IMR-90 (cell line): ENCODE data around the gene ATG10. TPM values are rescaled to one million over a fixed set of nuclear protein-coding genes. Genes with fewer than 3 reads are reported as not detected.

Experiments
- ATAC-seq: fragments of 200-7000 bp; cut with Tn5 transposase; 2 replicates; pipeline ENCODE4 v1.9.1; 2020; ENCODE audit warnings: low read depth, mild to moderate bottlenecking, moderate library complexity
- BruUV-seq: library from RNA; stranded (reverse); fragments of 400-500 nt; replicated peaks from 2 replicates; lab custom pipeline; 2021; lab: Mats Ljungman, UMichigan
- CTCF ChIA-PET: fragments of 300-600 bp; formaldehyde crosslinking; extraction: SDS; loops from one replicate; lab custom pipeline; 2021; ENCODE audit warnings: antibody characterized with exemption; lab: Yijun Ruan, JAX
- POLR2A ChIA-PET: fragments of 300-600 bp; sonication (Branson Sonifier 250); formaldehyde crosslinking; loops from one replicate; lab custom pipeline; 2022; ENCODE audit warnings: antibody characterized with exemption; ENCODE audit not compliant: unreplicated experiment; lab: Charles Lee
- DNase-seq: peaks from one replicate; pipeline ENCODE4 v3.0.0; 2013
- H2AFZ ChIP-seq: replicated peaks from 2 replicates; pipeline ENCODE3; 2013; ENCODE audit warnings: low read length, mild to moderate bottlenecking; ENCODE audit not compliant: poor library complexity
- H2AK5ac ChIP-seq: 2 replicates; pipeline ENCODE4 v1.6.1; 2013; ENCODE audit warnings: low read depth, low read length, inconsistent platforms
- H2AK9ac ChIP-seq: replicated peaks from 2 replicates; pipeline ENCODE3; 2013; ENCODE audit warnings: mild to moderate bottlenecking, low read depth, low read length, moderate library complexity; ENCODE audit not compliant: poor library complexity
- H2BK120ac ChIP-seq: 2 replicates; pipeline ENCODE4 v1.6.1; 2013; ENCODE audit warnings: low read depth, low read length, inconsistent platforms
- H2BK15ac ChIP-seq: 3 replicates; pipeline ENCODE4 v1.6.1; 2013; ENCODE audit warnings: low read depth, low read length, inconsistent platforms
- H2BK20ac ChIP-seq: 2 replicates; pipeline ENCODE4 v1.6.1; 2013; ENCODE audit warnings: low read depth, mild to moderate bottlenecking, inconsistent platforms, low read length, moderate library complexity
- H2BK5ac ChIP-seq: 2 replicates; pipeline ENCODE4 v1.6.1; 2013; ENCODE audit warnings: mild to moderate bottlenecking, low read depth, low read length, inconsistent platforms; ENCODE audit not compliant: poor library complexity, severe bottlenecking
- H3K14ac ChIP-seq: replicated peaks from 2 replicates; pipeline ENCODE4 v1.6.1; 2013; ENCODE audit warnings: low read depth, low read length, inconsistent platforms
- H3K18ac ChIP-seq: 2 replicates; pipeline ENCODE4 v1.6.1; 2013; ENCODE audit warnings: low read depth, low read length, control low read depth
- H3K23ac ChIP-seq: 2 replicates; pipeline ENCODE4 v1.6.1; 2013; ENCODE audit warnings: low read depth, low read length, inconsistent platforms
- H3K27ac ChIP-seq: 2 replicates; pipeline ENCODE4 v1.5.1; 2013; ENCODE audit warnings: mild to moderate bottlenecking, control low read depth, low read length; ENCODE audit not compliant: insufficient read depth
- H3K27me3 ChIP-seq: 2 replicates; pipeline ENCODE4 v1.6.1; 2013; ENCODE audit warnings: low read length; ENCODE audit not compliant: control insufficient read depth, insufficient read depth
- H3K36me3 ChIP-seq: 2 replicates; pipeline ENCODE4 v1.6.1; 2013; ENCODE audit warnings: low read length, mixed read lengths; ENCODE audit not compliant: control insufficient read depth, insufficient read depth
- H3K4ac ChIP-seq: 2 replicates; pipeline ENCODE4 v1.6.1; 2013; ENCODE audit warnings: low read depth, low read length, inconsistent platforms
- H3K4me1 ChIP-seq: 2 replicates; pipeline ENCODE4 v1.6.1; 2013; ENCODE audit warnings: low read length, mixed read lengths; ENCODE audit not compliant: control insufficient read depth, insufficient read depth
- H3K4me2 ChIP-seq: 2 replicates; pipeline ENCODE4 v1.6.1; 2013; ENCODE audit warnings: low read depth, mild to moderate bottlenecking, control low read depth, low read length, moderate library complexity
- H3K4me3 ChIP-seq: 2 replicates; pipeline ENCODE4 v1.5.1; 2013; ENCODE audit warnings: low read depth, mild to moderate bottlenecking, control low read depth, low read length, moderate library complexity; ENCODE audit not compliant: insufficient read depth
- H3K56ac ChIP-seq: 2 replicates; pipeline ENCODE4 v1.6.1; 2013; ENCODE audit warnings: low read length, inconsistent platforms; ENCODE audit not compliant: insufficient read depth; ENCODE audit errors: extremely low read depth
- H3K79me1 ChIP-seq, 2 experiments: 2 replicates each; pipeline ENCODE4 v1.6.1; 2013; ENCODE audit warnings: low read length in 2 of 2, inconsistent platforms in 1 of 2, low read depth in 1 of 2
- H3K9ac ChIP-seq: 2 replicates; pipeline ENCODE4 v1.6.1; 2013; ENCODE audit warnings: low read depth, low read length, control low read depth
- H3K9me1 ChIP-seq: 2 replicates; pipeline ENCODE4 v1.6.1; 2013; ENCODE audit warnings: low read length, inconsistent platforms; ENCODE audit not compliant: insufficient read depth
- H3K9me3 ChIP-seq: 2 replicates; pipeline ENCODE4 v1.6.1; 2013; ENCODE audit warnings: low read length; ENCODE audit not compliant: control insufficient read depth, insufficient read depth
- H4K20me1 ChIP-seq: 2 replicates; pipeline ENCODE4 v1.6.1; 2013; ENCODE audit warnings: low read length, inconsistent platforms; ENCODE audit not compliant: insufficient read depth
- H4K5ac ChIP-seq: 2 replicates; pipeline ENCODE4 v1.6.1; 2013; ENCODE audit warnings: mild to moderate bottlenecking, low read depth, low read length, control low read depth
- H4K8ac ChIP-seq, 2 experiments: 2 replicates each; pipeline ENCODE4 v1.6.1; 2013; ENCODE audit warnings: low read depth in 2 of 2, low read length in 2 of 2, control low read depth in 1 of 2, inconsistent platforms in 1 of 2
- H4K91ac ChIP-seq: 2 replicates; pipeline ENCODE4 v1.6.1; 2013; ENCODE audit warnings: low read depth, low read length, inconsistent platforms; ENCODE audit not compliant: insufficient read depth
- BHLHE40 ChIP-seq: fragments of 150-350 bp; IDR thresholded peaks from 2 replicates; pipeline ENCODE4 v1.6.1; 2016; ENCODE audit warnings: mild to moderate bottlenecking, low read depth, low read length
- CEBPB ChIP-seq: IDR thresholded peaks from 2 replicates; pipeline ENCODE4 v1.6.1; 2012; ENCODE audit warnings: low read depth, low read length, improper control_type of control experiment
- CHD1 ChIP-seq: IDR thresholded peaks from 2 replicates; pipeline ENCODE4 v1.6.1; 2012; ENCODE audit warnings: low read depth, low read length, improper control_type of control experiment
- MAFK ChIP-seq: IDR thresholded peaks from 2 replicates; pipeline ENCODE4 v1.6.1; 2012; ENCODE audit warnings: low read depth, low read length, improper control_type of control experiment
- MAZ ChIP-seq: IDR thresholded peaks from 2 replicates; pipeline ENCODE4 v1.6.1; 2012; ENCODE audit warnings: low read depth, mild to moderate bottlenecking, low read length, improper control_type of control experiment, moderate library complexity, borderline replicate concordance
- MXI1 ChIP-seq: IDR thresholded peaks from 2 replicates; pipeline ENCODE4 v1.6.1; 2012; ENCODE audit warnings: low read depth, mild to moderate bottlenecking, low read length, moderate library complexity, borderline replicate concordance
- NFE2L2 ChIP-seq: fragments of 150-350 bp; IDR thresholded peaks from 2 replicates; pipeline ENCODE4 v1.6.1; 2016; ENCODE audit warnings: low read depth, mild to moderate bottlenecking, low read length
- RAD21 ChIP-seq: IDR thresholded peaks from 2 replicates; pipeline ENCODE4 v1.6.1; 2012; ENCODE audit warnings: low read length, improper control_type of control experiment
- RCOR1 ChIP-seq: IDR thresholded peaks from 2 replicates; pipeline ENCODE4 v1.6.1; 2012; ENCODE audit warnings: mild to moderate bottlenecking, low read length, improper control_type of control experiment; ENCODE audit not compliant: insufficient replicate concordance
- RFX5 ChIP-seq: IDR thresholded peaks from 2 replicates; pipeline ENCODE4 v1.8.0; 2012; ENCODE audit warnings: low read depth, mild to moderate bottlenecking, low read length, moderate library complexity
- USF2 ChIP-seq: fragments of 150-350 bp; IDR thresholded peaks from 2 replicates; pipeline ENCODE4 v1.6.1; 2017; ENCODE audit warnings: mild to moderate bottlenecking, antibody characterized with exemption, low read length, low read depth
- WGBS, 2 experiments: methylation state at CpG; one replicate each; pipeline versions ENCODE4 v1.1.5 to v1.1.7; 2013; ENCODE audit warnings: missing lambda C conversion rate in 2 of 2; ENCODE audit not compliant: insufficient read length in 1 of 2; ENCODE audit errors: extremely low coverage in 2 of 2; 5-methylcytosine and 5-hydroxymethylcytosine counted together
- dilution Hi-C: fragments of 300-500 bp; cut with HindIII; formaldehyde crosslinking; loops from one replicate; pipeline ENCODE4 v1.14.3; 2018; ENCODE audit warnings: low sequenced_read_pairs; ENCODE audit not compliant: unreplicated experiment
- in situ Hi-C: fragments of 300-500 bp; cut with MboI; formaldehyde crosslinking; loops from 3 replicates; pipeline ENCODE4 v1.14.3; 2019; ENCODE audit warnings: low sequenced_read_pairs, inconsistent platforms, mixed read lengths
- intact Hi-C: fragments of 100-400 bp; cut with micrococcal nuclease; formaldehyde crosslinking; loops from 2 replicates; pipeline ENCODE4 v1.10.0; 2022
- polyA plus RNA-seq, 3 experiments: library from polyadenylated mRNA; depleted of rRNA; stranded (reverse); fragments of >200 nt; gene quantifications; 2 replicates each; pipeline ENCODE4 v1.2.3, GENCODE V29; 2012; ENCODE audit warnings: low replicate concordance in 1 of 3
- total RNA-seq: library from RNA; depleted of rRNA; stranded (reverse); fragments of >200 nt; gene quantifications from 2 replicates; pipeline ENCODE4 v1.2.3, GENCODE V29; 2012

ATG10 gene
- total and polyA plus RNA-seq, 2 of the 4 experiments (the other 2 are of a cell fraction) = 3.4 to 8.1 TPM

- Histone ChIP-seq H4K20me1 (no peaks in the 10 kb centered on the region), H2AK5ac (no peak overlapping the region), H3K9me3 (no peaks in the 10 kb centered on the region), H3K14ac (no peak overlapping the region), H3K9ac (no peak overlapping the region), H3K9me1 (no peaks in the 10 kb centered on the region; the same call in 1 of the 2 replicates), H3K4me1 (no peaks in the 10 kb centered on the region), H3K18ac (no peak overlapping the region), H2BK15ac (no peak overlapping the region), H3K36me3 (no peaks in the 10 kb centered on the region), H4K5ac (no peak overlapping the region), H2BK5ac (no peak overlapping the region), H2AK9ac (no peak overlapping the region), H3K27me3 (no peaks in the 10 kb centered on the region), H3K23ac (no peak overlapping the region), H3K27ac (no peak overlapping the region), H2AFZ (no peak overlapping the region), H4K8ac (no peak overlapping the region), H3K4ac (no peak overlapping the region), H2BK20ac (no peak overlapping the region), H3K4me2 (no peak overlapping the region), H4K91ac (no peak overlapping the region), H2BK120ac (no peak overlapping the region), H3K79me1 (0 out of 4 replicates have a peak, but pooled peaks cover 3 to 6% of the 10 kb centered on the region in 2 experiments), H3K56ac (no peak overlapping the region), H3K4me3 (no peak overlapping the region)
- no peak for DNase-seq
- in situ Hi-C loops (no loop called here), dilution Hi-C loops (no loop called here), intact Hi-C loops (no loop called here)
- no TSS peak for BruUV-seq
- no peak for ATAC-seq
- ChIA-PET POLR2A (no interaction called here), CTCF (no interaction called here)
- TF ChIP-seq USF2 = no peak
- no peak for TF ChIP-seq CEBPB
- TF ChIP-seq CHD1 = no peak
- no peak for TF ChIP-seq NFE2L2
- TF ChIP-seq RFX5 = no peak
- no peak for TF ChIP-seq BHLHE40
- TF ChIP-seq RAD21 = no peak
- TF ChIP-seq RCOR1 = no peak
- no peak for TF ChIP-seq MAZ
- no peak for TF ChIP-seq MXI1
- TF ChIP-seq MAFK = no peak
- 50% methylated on average over 1 of the region's 3 CpGs; no CpG with 5 or more reads in 1 of the 2 experiments for WGBS, 2 experiments
Observed at GRCh38 chr5:82287625-82288024, 315.8 kb downstream of the ATG10 start.
